HG03066 (cell line): Measurements from ENCODE around the gene ZNF138.

Experiments used
- ATAC-seq: cut with Tn5 transposase; IDR thresholded peaks from one replicate; pipeline ENCODE4 v1.9.1; 2021; ENCODE audit warnings: low read depth; ENCODE audit not compliant: unreplicated experiment

ZNF138 gene

DNA sequence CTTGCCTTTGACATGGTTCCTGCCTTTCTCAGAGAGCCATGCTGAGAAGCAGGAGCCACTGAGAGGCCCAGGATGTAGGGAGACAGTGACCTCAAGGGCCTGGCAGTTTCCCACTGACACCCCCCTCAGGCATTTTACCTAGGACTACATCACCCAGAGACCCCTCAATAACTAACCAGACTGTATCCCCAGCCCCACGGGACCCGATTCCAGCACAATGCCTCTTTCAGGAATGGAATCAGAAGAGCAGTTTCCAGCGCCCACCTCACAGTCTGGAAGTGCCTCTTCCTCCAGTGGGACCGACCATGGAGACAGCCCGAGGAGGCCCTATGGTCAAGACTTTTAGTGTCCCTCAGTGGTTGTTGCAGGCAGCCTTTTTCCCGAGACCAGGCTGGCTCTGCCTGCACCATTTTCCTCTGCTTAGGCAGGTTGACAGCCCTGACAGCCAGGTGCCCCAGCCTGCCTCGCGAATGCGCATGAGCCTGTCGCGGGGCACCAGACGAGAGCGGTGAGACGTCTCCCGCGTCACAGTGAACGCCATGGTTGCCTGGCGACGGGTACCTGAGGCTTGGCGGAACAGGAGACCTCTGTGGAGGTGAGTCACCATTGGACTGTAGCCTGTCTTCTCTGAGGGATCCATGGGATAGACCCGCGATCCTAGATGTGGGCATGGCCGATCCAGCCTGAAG lies 80.5 kb downstream of the ZNF138 start:
- ATAC-seq = no peak

DNA sequence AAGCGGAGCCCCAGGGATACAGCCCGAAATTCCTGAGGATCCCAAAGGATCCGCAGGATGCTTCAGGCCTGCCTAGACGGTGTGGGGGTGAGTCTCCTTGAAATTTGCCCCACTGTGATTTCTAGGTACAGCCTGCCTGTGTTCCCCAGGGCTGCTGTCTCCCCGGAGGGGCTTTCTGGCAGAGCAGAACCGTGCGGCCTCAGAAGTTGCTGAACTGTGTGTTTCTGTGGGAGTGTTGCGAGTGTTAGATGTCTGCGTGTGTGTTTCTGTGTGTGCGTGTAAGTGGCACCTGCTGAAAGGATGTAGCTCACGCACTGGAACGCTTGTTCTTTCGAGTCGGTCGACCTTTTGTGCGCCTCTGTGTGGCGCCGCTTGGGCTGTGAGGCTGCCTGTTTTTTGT lies 81.0 kb downstream of the ZNF138 start:
- no peak for ATAC-seq

DNA sequence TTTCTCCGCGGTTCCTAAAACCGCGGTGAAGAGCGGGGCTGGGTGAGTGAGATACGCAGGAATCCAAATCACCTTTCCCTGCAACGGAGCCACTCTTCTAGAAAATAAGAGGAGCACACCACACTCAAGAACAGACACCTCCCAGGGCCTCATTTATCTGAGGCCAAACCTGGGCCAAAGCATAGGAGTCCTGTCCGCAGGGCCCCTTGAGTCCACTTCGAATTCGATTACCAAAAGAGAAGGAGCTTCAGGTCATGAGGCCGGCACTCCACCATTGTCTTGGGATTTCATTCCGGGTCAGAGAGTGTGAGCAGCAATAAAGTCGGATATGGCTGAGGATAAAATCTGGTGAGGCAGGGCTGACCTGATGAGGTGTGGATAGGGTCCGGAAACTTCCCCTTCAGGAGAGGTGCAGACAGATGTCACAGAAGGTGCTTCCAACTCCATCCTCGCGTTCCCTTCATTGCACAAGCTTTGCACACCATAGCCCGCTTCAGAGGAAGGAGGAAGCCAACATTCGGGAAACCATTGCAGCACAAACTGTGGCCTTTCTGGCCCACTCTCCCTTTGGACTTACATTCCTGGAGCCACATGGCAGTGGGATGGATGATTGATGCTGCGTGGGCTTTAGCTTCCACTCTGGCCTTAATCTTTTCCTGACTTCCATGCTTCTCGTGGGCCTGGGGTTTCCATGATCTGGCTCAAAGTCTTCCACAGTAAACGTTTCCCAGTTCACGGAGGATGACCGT lies 81.6 kb downstream of the ZNF138 start:
- ATAC-seq = no peak

DNA sequence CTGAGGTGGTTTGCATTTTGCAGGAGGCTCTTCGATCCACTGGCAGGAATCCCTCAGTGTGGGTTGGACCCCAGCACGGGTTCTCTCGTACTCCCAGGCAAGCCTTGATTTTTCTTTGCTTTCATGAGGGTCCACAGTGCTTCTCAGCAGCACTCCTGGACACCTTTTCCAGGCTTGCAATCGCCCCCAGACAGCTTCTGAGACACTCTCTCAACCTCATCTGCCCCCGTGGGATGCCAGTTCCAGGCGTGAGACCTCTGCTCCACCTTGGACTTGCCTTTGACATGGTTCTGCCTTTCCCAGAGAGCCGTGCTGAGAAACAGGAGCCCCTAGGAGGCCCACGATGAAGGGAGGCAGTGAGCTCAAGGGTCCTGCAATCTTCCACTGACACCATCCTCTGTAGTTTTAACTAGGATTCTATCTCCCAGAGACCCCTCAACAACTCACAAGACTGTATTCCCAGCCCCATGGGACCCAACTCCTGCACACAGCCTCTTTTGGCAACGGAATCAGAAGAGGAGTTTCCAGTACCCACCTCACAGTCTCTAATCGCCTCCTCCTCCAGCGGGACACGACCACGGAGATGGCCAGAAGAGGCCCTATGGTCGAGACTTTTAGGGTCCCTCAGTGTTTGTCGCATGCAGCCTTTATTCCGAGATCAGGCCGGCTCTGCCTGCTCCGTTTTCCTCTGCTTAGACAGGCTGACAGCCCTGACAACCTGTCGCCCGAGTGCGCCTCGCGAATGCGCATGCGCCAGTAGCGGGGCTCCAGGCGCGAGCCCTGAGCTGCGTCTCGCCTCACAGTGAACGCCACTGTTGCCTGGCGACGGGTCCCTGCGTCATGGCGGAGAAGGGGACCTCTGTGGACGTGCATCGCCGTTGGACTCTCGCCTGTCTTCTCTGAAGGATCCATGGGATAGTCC lies 82.8 kb downstream of the ZNF138 start:
- no peak for ATAC-seq

DNA sequence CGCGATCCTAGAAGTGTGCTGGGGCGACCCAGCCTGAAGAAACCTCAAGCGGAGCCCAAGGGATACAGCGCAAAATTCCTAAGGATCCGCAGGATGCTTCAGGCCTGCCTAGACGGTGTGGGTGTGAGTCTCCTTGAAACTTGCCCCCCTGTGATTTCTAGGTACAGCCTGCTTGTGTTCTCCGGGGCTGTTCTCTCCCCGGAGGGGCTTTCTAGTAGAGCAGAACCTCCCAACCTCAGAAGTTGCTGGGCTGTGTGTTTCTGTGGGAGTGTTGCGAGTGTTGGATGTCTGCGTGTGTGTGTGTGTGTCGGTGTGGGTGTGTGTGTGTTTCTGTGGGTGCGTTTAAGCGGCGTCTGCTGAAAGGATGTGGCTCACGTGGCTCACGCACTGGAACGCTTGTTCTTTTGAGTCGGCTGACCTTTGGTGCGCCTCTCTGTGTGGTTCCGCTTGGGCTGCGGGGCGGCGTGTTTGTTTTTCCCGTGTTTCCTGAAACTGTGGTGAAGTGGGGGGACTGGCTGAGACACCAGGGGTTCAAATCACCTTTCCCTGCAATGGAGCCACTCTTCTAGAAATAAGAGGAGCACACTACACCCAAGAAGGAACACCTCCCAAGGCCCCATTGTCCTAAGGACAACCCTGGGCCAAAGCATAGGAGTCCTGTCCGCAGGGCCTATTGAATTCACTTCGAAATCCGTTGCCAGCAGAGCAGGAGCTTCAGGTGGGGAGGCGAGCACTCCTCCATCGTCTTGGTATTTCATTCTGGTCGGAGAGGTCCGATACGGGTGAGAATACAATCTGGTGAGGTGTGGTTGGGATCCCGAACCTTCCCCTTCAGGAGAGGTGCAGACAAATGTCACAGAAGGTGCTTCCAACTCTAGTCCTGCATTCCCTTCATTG lies 83.7 kb downstream of the ZNF138 start:
- no peak for ATAC-seq

DNA sequence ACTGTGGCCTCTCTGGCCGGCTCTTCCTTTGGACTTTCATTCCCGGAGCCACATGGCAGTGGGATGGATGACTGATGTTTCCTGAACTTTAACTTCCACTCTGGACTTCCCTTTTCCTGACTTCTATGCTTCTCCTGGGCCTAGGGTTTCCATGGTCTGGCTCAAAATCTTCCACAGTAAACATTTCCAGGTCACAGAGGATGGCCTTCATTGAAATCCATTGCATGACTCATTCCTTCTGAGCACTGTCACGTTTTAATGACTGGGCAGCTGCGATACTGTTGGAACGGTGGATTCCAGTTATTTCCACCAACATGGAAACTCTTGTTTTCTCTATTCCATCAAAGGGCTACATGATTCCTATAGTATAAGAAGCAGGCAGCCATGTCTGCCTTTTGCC lies 84.5 kb downstream of the ZNF138 start:
- ATAC-seq = no peak

DNA sequence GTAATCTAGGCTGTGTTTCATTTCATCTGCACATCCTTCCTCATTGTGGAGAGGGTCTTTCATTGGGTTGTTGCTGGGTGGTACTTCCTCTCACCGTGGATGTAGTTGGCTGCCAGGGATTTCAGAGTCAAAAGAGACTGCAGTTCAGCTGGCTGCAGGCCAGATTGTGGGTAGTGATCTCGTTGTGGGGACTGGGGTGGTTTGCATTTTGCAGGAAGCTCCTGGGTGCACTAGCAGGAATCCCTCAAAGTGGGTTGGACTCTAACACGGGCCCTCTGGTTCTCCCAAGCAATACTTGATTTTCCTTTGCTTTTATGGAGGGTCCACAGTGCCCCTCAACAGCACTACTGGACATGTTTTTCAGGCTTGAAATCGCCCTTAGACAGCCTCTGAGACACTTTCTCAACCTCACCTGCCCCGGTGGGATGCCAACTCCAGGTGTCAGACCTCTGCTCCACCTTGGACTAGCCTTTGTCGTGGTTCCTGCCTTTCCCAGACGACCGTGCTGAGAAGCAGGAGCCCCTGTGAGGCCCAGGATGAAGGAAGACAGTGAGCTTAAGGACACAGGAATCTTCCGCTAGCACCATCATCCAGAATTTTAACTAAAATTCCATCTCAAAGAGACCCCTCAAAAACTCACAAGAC lies 85.0 kb downstream of the ZNF138 start:
- no peak for ATAC-seq

DNA sequence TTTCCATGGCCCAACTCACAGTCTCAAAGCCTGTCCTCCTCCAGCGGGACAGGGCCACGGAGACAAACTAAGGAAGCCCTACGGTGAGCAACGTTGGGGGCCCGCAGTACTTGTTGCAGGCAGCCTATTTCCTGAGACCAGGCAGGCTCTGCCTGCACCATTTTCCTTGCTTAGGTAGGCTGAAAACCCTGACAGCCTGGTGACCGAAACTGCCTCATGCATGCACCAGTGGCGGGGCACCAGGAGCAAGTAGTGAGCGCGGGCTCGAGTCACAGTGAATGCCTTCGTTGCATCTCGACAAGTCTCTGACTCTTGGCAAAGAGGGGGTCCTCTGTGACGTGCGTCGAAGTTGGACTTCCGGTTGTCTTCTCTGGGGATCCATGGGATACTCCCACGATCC lies 85.6 kb downstream of the ZNF138 start:
- no peak for ATAC-seq

DNA sequence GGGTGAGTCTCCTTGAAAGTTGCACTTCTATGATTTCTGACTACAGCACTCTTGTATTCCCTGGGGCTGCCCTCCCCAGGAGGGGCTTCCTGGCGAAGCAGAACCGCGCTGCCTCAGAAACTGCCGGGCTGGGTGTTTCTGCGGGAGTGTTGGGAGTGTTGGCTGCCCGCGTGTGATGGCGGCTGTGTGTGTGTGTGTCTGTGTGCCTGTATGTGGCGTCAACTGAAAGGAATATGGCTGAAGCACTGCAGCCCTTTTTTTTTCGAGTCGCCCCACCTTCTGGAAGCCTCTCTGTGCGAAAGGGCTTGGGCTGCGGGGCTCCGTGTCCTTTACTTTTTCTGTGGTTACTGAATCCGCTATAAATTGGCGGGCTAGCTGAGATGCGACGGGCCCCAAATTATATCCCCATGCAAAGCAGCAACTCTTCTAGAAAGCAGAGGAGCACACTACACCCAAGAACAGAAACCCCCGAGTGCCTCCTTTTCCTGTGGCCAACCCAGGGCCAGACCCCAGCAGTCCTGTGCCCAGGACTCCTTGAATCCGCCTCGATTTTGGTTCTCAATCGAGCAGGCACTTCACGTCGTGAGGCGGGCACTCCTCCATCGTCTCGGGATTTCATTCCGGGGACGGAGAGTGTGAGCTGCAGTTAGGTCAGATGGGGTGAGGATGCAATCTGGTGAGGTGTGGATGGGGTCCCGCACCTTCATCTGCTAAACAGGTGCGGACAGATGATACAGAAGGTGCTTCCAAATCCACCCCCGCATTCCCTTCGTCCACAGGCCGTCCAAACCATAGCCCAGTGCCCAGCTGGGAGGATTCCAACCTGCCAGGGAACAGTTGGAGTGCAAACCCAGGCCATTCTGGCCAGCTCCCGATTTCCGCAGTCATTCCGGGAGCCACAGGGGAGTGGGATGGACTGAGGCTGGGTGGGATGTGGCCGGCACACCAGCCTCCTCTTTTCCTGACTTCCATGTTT lies 86.4 kb downstream of the ZNF138 start:
- ATAC-seq = no peak

DNA sequence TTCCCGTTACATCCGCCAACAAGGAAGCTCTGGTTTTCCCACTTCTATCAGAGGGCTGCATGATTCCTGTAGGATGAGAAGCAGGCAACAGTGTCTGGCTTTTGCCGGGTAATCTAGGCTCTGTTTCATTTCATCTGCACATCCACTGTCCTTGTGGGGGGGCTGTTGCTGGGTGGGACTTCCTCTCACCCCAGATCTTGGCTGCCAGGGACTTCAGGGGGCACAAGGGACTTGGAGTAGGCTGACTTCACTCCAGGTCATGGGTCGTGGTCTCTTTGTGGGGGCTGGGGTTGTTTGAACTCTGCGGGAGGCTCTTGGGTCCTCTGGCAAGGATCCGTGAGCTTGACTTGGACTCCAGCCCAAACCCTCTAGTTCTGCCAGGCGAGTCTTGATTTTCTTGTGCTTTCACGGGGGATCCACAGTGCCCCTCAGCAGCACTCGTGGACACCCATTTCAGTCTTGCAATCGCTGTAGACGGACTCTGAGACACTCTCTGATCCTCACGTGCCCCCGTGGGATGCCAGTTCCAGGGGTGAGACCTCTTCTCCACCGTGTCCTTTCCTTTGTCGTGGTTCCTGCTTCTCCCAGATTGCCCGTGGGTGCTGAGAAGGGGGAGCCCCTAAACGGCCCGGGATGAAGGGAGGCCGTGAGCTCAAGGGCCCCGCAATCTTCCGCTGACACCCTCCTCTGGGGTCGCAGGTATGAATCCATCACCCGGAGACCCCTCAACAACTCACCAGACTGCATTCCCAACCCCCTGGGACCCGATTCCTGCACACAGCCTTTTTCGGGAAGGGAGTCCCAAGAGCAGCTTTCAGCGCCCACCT lies 87.4 kb downstream of the ZNF138 start:
- ATAC-seq = no peak

DNA sequence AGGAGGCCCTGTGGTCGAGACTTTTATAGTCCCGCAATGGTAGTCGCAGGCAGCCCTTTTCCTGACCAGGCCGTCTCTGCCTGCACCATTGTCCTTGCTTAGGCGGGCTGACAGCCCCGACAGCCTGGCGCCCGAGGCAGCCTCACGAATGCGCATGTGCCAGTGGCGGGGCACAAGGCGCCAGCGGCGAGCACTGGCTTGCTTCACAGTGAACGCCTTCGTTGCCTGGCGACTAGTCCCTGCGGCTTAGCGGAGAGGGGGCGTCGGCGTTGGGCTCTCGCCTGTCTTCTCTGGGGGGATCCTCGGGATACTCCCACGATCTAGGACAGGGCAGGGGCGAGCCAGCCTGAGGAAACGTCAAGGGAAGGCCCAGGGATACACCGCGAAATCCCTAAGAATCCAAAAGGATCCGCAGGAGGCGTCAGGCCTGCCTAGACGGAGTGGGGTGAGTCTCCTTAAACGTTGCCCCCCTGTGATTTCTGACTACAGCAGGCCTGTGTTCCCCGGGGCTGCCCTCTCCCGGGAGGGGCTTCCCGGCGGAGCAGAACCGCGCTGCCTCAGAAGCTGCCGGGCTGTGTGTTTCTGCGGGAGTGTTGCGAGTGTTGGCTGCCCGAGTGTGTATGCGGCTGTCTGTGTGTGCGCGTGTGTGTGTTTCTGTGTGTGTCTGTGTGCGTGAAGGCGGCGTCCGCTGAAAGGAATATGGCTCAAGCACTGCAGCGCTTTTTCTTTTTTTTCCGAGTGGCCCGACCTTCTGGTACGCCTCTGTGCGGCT lies 88.3 kb downstream of the ZNF138 start:
- ATAC-seq = no peak
